GM13977 (cell line): Measurements from ENCODE around the gene ZNF618.

Experiments used
- DNase-seq: peaks from one replicate; pipeline ENCODE4 v3.0.0; 2012; ENCODE audit warnings: low spot score
- CTCF ChIP-seq: IDR thresholded peaks from 2 replicates; pipeline ENCODE4 v1.5.1; 2012; ENCODE audit warnings: mild to moderate bottlenecking, control low read depth; ENCODE audit not compliant: insufficient read depth; ENCODE audit errors: extremely low read depth, missing control alignments
- in situ Hi-C: fragments of 300-500 bp; cut with MboI; formaldehyde crosslinking; loops from one replicate; pipeline ENCODE4 v1.12.0; 2022; ENCODE audit warnings: low sequenced_read_pairs, low pct_unique_long_range_greater_than_20kb, mixed read lengths, inconsistent platforms; ENCODE audit not compliant: unreplicated experiment

The ZNF618 gene

GRCh38 chr9:114014044-114014443, 137.9 kb downstream of the ZNF618 start:
- TF ChIP-seq CTCF = no peak
- DNase-seq = no peak
- in situ Hi-C loops = no loop called here

GRCh38 chr9:114015607-114016006, 139.5 kb downstream of the ZNF618 start:
- in situ Hi-C loops = no loop called here

GRCh38 chr9:114016101-114016500, 140.0 kb downstream of the ZNF618 start:
- no peak for TF ChIP-seq CTCF
- DNase-seq = no peak
- in situ Hi-C loops = no loop called here

More at GRCh38 chr9:114015607-114016006, 139.5 kb downstream of the ZNF618 start:
- TF ChIP-seq CTCF = no peak
- no peak for DNase-seq

GRCh38 chr9:114016629-114017423, 140.7 kb downstream of the ZNF618 start:
- DNase-seq = no peak
- no peak for TF ChIP-seq CTCF
- in situ Hi-C loops = no loop called here

- DNase-seq = no peak
- in situ Hi-C loops = no loop called here
- no peak for TF ChIP-seq CTCF
Measured at GRCh38 chr9:114017741-114018715, 141.9 kb downstream of the ZNF618 start.

- no peak for TF ChIP-seq CTCF
- DNase-seq = no peak
- in situ Hi-C loops = no loop called here
Measured at GRCh38 chr9:114021578-114021977, 145.5 kb downstream of the ZNF618 start.
